ENCODE data around the gene GFRA1. TPM values are rescaled to one million over a fixed set of nuclear protein-coding genes. Genes with fewer than 3 reads are reported as not detected.

Gene GFRA1
- total RNA-seq, 4 donors from 2014 or later: 2.6 to 75.1 (median 48.0) TPM

GRCh38 chr10:116029826-116030225 lies 243.2 kb downstream of the GFRA1 start:
- intact Hi-C loops (cut with DNase I; ENCODE audit: low total_unique reads): no loop called here
- Histone ChIP-seq H3K4me3 (no peak overlapping the region), H3K4me1 (no peaks in the 10 kb centered on the region), H3K9me3 (peaks cover 0 to 5% of the 10 kb centered on the region in 2 donors), H3K27ac (no peak overlapping the region), H3K27me3 (no peaks in the 10 kb centered on the region), H3K36me3 (no peaks in the 10 kb centered on the region)
- no peak for DNase-seq
- TF ChIP-seq, protein P1, sequence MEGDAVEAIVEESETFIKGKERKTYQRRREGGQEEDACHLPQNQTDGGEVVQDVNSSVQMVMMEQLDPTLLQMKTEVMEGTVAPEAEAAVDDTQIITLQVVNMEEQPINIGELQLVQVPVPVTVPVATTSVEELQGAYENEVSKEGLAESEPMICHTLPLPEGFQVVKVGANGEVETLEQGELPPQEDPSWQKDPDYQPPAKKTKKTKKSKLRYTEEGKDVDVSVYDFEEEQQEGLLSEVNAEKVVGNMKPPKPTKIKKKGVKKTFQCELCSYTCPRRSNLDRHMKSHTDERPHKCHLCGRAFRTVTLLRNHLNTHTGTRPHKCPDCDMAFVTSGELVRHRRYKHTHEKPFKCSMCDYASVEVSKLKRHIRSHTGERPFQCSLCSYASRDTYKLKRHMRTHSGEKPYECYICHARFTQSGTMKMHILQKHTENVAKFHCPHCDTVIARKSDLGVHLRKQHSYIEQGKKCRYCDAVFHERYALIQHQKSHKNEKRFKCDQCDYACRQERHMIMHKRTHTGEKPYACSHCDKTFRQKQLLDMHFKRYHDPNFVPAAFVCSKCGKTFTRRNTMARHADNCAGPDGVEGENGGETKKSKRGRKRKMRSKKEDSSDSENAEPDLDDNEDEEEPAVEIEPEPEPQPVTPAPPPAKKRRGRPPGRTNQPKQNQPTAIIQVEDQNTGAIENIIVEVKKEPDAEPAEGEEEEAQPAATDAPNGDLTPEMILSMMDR (IDR thresholded peaks at IDR 0.05): no peak
- no peak for TF ChIP-seq POLR2A (IDR thresholded peaks at IDR 0.05)

- intact Hi-C loops (cut with DNase I; ENCODE audit: low total_unique reads): no loop called here
- H3K36me3 ChIP-seq: no peaks in the 10 kb centered on the region
Measured at GRCh38 chr10:116027355-116027754, 245.7 kb downstream of the GFRA1 start.

GRCh38 chr10:116026725-116027124 lies 246.3 kb downstream of the GFRA1 start:
- intact Hi-C loops (cut with DNase I; ENCODE audit: low total_unique reads): no loop called here
- no peaks in the 10 kb centered on the region for H3K9me3 ChIP-seq
- H3K27me3 ChIP-seq: no peaks in the 10 kb centered on the region
- H3K36me3 ChIP-seq: no peaks in the 10 kb centered on the region
- H3K4me3 ChIP-seq: no peak overlapping the region
- no peak for TF ChIP-seq POLR2A (IDR thresholded peaks at IDR 0.05)
- TF ChIP-seq, protein P1 (IDR thresholded peaks at IDR 0.05): no peak
- no peaks in the 10 kb centered on the region for H3K4me1 ChIP-seq
- no peak overlapping the region for H3K27ac ChIP-seq
- no peak for DNase-seq

More at GRCh38 chr10:116027355-116027754, 245.7 kb downstream of the GFRA1 start:
- no peaks in the 10 kb centered on the region for H3K27me3 ChIP-seq
- TF ChIP-seq, protein P1 (IDR thresholded peaks at IDR 0.05): no peak
- TF ChIP-seq POLR2A (IDR thresholded peaks at IDR 0.05): no peak
- no peaks in the 10 kb centered on the region for H3K9me3 ChIP-seq
- DNase-seq: no peak
- no peak overlapping the region for H3K27ac ChIP-seq
- no peaks in the 10 kb centered on the region for H3K4me1 ChIP-seq
- H3K4me3 ChIP-seq: no peak overlapping the region

GRCh38 chr10:116026315-116026714 lies 246.7 kb downstream of the GFRA1 start:
- Histone ChIP-seq H3K9me3 (no peaks in the 10 kb centered on the region), H3K4me3 (no peak overlapping the region), H3K4me1 (no peaks in the 10 kb centered on the region), H3K36me3 (no peaks in the 10 kb centered on the region), H3K27me3 (no peaks in the 10 kb centered on the region), H3K27ac (no peak overlapping the region)
- DNase-seq: no peak
- intact Hi-C loops (cut with DNase I; ENCODE audit: low total_unique reads): no loop called here
- no peak for TF ChIP-seq POLR2A (IDR thresholded peaks at IDR 0.05)
- TF ChIP-seq, protein P1 (IDR thresholded peaks at IDR 0.05): no peak

GRCh38 chr10:116024271-116024878 lies 248.6 kb downstream of the GFRA1 start:
- H3K27me3 ChIP-seq: no peaks in the 10 kb centered on the region
- no peak overlapping the region for H3K27ac ChIP-seq
- intact Hi-C loops (cut with DNase I; ENCODE audit: low total_unique reads): no loop called here
- TF ChIP-seq POLR2A (IDR thresholded peaks at IDR 0.05): no peak
- TF ChIP-seq, protein P1 (IDR thresholded peaks at IDR 0.05): no peak
- H3K4me3 ChIP-seq: no peak overlapping the region
- H3K9me3 ChIP-seq: no peaks in the 10 kb centered on the region
- H3K4me1 ChIP-seq: no peaks in the 10 kb centered on the region
- no peak for DNase-seq
- no peaks in the 10 kb centered on the region for H3K36me3 ChIP-seq
